ENCODE data around the gene TMEM271.
"Not testable (repeated sequence)": the region's sequence is repeated elsewhere in the genome, so short reads cannot be mapped to it uniquely, and the experiment has no call there.

The TMEM271 gene

DNA sequence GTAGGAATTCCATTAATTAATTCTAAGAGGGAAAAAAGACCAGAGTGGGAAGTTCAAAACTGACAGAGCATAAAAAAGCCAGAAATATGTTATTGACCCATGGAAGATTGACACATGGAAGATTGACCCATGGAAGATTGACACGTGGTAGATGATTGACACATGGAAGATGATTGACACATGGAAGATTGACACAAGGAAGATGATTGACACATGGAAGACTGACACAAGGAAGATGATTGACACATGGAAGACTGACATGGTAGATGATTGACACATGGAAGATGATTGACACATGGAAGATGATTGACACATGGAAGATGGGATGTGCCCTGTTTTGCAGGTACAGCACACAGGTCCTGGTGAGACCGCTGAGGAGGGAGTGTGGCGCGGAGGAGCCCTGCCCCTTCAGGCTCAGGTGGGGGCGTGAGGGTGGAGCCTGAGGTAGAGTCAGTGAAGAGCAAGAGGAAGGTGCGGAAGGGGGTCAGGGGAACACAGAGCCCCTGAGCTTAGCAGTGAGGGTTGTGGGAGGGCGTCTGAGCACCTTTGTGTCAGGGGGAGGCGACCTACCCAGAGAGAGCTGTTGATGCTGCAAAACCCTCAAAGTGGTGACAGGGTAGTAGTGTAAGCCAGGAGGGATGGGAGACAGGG lies 33.4 kb upstream of the TMEM271 start:
- FAIRE-seq: no peak

DNA sequence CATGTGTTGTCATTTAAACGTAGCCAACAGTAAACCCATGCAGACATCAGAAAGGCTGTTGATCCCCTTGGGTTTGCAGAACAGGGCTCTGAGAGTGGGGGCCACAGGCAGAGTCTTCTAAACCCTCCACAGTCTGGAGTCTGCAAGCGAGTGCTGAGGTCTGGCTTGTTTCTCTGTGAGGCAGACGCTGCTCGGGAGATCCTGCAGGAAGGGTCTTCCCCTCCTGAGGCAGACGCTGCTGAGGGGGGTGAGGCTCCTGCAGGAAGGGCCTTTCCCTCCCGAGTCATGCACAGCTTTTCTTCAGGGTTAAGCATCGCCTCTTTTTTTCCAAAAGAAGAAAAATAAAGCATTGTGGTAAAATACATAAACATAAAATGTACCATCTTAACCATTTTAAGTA lies 32.1 kb upstream of the TMEM271 start:
- FAIRE-seq: no peak

DNA sequence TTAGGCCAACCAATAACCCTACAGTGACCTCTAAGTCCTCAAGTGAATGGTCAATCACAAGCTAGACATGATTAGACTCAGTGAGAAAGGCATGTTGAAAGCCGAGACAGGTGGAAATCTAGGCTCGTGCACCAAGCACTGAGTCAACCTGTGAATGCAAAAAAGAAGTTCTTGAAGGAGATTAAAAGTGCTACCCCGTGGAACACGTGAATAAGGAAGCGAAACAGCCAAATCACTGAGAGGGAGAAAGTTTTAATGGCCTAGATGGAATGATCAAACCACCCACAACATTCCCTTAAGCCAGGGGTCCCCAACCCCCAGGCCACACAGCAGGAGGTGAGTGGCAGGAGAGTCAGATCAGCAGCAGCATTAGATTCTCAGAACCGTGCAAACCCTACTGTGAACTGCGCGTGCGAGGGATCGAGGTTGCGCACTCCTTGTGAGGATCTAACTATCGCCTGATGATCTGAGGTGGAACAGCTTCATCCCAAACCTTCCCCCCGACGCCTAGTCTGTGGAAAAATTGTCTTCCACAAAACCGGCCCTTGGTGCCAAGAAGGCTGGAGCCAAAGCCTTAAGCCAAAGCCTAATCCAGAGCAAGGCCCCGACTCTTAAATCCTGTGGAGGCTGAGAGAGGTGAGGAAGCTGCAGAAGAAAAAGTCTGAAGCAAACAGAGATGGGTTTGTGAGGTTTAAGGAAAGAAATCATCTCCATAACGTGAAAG lies 29.8 kb upstream of the TMEM271 start:
- no peak for FAIRE-seq

DNA sequence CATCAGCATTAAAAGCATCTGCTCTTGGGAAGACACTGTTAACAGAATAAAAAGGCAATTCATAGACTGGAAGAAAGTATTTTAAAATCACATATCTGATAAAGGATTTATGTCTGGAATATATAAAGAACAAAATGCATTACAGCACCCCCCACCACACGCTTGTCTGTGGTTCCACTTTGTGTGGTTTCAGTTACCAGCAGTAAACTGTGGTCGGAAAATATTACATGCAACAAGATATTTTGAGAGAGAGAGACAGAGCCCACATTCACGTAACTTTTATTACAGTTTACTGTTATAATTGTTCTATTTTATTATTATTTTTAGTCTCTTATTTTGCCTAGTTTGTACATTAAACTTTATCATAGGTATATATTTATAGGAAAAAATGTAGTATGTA lies 28.0 kb upstream of the TMEM271 start:
- FAIRE-seq: no peak

DNA sequence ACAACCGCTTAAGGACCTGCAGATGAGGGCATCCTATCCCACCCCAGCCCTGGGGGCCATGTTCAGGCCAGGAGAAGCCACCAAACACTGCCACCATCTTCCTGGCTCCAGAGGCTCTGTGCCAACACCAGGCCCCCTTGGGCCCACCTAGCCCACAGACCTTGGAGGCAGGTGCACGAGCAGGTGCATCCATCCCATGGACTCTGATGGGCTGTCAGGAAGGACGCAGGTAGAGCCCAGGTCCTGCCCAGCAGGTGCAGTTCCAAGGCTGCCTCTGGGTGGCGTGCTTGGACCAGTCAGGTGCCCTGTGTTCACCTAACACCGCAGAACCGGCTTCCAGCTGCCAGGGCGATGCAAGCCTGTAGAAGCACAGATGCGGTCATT lies 26.5 kb upstream of the TMEM271 start:
- no peak for FAIRE-seq

DNA sequence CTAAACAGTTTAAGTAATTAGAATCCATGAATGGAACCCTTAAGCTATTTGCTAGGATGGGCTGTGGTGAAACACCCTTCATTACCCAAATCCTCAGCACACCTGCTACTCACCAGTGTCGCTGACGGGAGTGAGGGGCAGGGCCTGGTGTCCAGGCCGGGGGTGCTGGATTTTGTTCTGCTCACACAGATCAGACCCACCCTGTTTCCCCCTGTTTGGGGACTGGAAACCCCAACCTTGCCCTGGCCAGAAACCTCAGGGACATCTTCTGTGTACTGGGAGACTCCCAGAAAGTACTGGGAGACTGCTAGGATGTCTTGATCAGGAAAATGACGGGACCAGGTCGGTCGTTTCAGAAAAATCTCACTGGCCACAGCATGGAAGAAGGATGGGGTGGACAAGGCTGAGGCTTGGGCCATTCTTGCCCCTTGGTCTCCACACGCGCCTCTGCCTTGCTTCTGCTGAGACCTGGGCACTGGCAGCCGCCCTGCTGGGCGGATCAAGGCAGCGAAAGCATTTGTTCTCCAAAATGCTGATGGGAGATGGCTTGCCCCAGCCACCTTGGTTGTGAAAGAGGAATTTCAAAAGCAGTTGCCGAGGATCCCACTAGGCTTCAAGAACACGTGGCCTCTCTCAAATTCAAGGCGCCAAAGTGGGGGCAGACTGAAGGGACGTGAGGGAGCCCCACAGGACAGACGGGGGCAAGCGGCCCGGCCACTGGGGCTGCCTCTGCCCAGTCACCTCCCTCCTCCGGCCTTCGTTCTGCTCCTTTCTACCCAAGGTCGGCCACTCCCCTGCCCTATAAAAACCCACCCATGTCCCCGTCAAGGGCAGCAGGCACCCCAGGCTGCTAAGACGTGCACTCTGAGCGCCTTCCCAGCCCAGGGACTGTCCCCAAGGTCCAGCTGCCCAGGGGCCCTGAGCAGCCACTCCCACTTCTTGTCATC lies 25.8 kb upstream of the TMEM271 start:
- no peak for FAIRE-seq

DNA sequence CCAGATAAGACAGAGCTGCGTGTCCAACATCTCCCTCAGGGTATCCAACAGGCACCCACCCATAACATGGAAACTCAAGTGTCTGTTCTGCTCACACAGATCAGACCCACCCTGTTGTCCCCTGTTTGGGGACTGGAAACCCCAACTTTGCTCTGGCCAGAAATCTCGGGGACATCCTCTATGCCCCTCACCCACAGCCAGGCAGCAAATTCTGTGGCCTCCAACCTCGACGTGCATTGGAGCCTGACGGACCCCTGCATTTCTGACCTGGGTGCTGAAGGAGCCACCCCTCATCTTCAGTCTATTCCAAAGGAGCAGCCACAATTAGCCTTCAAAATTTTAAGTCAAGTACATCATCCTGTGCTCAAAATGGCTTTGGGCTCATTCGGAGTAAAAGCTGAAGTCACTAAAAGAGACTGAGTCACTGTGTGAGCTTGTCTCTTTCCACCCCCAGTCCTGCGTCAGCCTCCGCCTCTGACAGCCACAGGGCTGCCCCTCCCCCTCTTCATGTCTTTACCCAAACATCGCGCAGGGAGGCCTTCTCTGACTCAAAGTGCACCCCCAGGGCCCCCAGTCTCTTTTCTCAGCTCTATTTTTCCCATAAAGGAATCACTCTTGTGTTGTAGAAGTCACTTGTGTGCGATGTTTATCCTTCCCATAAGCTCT lies 24.9 kb upstream of the TMEM271 start:
- no peak for FAIRE-seq

DNA sequence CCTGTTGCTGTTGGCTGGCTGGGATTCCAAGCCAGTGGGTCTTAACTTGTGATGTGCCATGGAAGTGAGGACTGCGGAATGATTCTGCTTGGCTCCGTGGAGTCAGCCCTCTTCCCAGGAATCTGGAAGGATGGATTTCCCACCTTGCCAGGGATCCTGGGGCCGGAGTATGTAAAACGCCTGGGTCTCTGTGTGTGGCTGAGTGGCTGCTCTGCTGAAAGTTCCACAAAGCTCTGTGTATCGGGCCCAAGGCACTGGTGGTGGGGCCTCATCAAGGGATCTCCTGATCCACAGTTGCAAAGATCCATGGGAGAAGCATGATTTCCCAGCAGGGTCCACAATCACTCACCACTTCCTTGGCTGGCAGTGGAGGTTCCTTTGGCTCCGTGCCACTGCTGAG lies 24.1 kb upstream of the TMEM271 start:
- no peak for FAIRE-seq

DNA sequence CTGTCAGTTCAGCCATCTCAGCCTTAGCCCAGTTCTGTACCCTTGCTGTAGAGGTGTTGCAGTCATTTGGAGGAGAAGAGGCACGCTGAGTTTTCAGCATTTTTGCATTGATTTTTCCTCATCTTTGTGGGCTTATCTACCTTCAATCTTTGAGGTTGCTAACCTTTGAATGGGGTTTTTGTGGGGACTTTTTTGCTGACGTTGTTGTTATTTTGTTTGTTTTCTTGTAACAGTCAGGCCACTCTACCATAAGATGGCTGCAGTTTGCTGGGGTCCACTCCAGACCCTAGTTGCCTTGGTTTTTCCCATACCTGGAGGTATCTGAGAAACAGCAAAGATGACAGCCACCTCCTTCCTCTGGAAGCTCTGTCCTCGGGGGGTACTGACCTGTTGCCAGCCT lies 22.8 kb upstream of the TMEM271 start:
- no peak for FAIRE-seq

DNA sequence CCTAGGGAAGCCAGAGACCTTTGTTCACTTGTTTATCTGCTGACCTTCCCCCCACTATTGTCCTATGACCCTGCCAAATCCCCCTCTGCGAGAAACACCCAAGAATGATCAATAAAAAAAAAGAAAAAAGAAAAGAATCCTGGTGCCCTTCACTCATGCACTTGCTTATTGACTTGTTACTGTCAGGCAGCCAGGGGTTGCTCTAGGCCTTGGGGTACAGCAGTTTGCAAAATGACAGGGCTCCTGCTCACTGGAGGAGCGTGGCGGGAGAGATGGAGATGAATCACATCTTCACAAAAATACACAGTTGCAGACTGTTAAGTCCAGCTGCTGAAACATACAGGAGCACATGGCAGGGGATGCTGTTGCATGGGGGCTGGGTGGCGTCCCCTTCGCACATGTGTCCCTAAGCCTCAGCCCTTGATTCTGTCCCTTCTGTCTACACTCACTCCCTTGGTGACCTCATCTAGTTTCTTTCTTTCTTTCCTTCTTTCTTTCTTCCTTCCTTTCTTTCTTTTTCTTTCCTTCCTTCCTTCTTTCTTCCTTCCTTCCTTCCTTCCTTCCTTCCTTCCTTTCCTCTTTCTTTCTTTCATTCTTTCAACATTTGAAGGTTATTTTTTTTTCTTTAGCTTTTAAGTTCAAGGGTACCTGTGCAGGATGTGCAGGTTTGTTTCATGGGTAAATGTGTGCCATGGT lies 16.9 kb upstream of the TMEM271 start:
- FAIRE-seq: no peak

DNA sequence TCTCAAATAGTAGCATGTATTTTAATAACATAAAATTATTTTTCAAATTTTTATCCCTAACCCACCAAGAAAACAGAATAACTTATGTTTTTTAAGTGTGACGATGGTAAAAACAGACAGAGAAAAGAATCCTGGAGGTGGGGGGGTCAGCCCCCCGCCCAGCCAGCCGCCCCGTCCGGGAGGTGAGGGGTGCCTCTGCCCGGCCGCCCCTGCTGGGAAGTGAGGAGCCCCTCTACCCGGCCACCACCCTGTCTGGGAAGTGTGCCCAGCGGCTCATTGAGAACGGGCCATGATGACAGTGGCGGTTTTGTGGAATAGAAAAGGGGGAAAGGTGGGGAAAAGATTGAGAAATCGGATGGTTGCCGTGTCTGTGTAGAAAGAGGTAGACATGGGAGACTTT lies 16.1 kb upstream of the TMEM271 start:
- FAIRE-seq: not testable (repeated sequence)

DNA sequence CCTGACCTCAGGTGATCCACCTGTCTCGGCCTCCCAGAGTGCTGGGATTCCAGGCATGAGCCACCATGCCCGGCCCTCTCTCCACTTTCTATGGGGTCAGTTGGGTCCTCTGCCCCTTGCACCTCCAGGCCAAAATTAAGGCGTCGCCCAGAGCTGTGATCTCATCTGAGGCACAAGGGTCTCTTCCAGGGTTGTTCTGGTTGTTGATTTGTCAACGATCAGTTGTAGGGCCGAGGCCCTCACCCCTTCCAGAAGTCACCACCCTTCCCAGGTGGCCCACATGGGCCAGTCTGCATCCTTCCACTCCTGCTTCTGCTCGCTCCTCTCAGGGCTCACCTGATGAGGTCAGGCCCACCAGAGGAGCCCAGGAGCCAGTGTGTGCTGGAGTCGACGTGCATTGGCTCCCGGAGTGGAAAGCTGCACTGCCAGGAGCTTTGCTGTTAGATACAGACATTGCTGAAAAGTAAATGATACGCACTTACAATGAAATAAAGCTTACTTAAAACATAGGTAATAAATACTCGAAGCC lies 14.3 kb upstream of the TMEM271 start:
- no peak for FAIRE-seq

DNA sequence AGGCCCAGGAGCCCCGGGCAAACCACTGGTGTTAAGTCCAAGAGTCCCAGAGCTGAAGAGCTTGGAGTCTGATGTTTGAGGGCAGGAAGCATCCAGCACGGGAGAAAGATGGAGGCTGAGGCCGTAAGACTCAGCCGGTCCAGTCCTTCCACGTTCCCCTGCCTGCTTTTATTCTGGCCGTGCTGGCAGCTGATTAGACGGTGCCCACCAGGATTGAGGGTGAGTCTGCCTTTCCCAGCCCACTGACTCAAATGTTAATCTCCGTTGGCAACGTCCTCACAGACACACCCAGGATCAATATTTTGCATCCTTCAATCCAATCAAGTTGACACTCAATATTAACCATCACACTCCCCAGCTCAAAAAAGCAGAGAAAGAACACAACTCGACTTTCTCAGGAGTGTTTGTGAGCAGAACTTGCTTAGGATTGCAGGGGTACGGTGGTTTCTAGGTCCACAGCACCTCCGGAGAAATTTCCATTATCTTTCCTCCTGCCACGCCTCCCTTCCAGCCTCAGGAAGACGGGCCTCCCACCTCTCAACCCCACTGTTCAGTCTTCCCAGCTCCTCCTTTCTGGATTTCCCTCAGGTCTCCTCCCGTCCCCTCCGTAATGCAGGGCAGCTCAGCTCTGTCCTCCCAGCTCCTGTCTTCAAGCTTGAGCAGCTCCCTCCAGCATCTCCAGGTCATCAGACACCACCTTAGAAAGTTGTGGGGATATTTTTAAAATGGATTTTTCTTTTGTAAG lies 13.3 kb upstream of the TMEM271 start:
- no peak for FAIRE-seq

DNA sequence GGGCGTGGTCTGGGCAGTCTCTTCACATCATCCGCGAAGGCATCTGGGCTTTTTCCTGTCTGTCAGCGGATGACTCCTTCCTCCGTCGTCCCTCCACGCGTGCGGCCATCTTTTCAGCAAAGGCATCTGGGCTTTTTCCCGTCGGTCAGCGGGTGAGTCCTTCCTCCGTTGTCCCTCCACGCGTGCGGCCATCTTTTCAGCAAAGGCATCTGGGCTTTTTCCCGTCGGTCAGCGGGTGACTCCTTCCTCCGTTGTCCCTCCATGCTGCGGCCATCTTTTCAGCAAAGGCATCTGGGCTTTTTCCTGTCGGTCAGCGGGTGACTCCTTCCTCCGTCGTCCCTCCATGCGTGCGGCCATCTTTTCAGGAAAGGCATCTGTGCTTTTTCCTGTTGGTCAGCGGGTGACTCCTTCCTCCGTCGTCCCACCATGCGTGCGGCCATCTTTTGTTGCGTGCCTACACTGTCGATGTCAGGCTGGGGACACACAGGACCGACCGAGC lies 12.3 kb upstream of the TMEM271 start:
- FAIRE-seq: no peak

DNA sequence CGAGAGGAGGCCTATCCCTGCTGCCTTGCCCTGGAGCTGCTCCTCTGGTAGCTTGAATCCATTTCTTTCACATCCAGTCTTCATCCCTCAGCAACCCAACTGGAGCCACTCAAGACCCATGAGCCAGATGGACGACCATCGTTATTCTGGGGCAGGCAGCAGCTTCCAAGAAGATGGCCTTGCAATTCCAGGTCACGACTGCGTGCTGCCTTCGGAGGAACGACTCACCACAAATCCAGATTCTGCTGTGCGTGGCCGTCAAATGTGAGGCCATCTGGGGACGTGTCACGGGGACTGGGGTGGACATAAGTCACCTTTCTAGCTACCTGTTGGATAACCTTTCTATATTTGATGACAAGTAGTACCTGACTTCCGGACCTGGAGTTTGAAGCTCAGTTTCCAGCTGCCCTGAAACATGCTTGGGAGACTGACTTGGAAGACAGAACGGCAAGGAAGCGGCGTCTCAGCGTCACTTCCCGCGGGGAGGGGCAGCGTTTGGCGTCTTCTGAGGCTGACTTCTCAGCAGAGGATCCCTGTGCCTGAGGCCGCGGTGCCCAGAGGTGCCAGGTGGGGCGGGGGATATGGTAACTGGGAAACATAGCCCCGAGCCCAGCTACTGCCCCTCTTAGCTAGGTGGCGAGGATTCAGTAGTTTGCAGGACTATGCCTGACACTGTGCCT lies 11.7 kb upstream of the TMEM271 start:
- FAIRE-seq: no peak

DNA sequence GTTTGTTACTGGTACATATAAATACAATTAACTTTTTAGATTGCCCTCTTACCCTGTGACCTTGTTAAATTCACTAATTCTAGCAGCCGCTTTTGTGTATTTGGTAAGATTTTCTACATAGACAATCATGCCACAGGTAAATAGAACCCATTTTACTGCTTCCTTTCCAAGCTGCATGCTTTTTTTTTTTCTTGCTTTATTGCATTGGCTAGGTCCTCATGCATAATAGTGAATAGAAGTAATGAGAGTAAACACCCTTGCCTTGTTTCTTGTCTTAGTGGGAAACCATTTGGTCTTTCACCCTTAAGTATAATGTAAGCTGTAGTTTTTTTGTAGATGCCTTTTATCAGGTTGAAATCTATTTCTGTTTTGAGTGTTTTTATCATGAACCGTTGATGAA lies 7.7 kb upstream of the TMEM271 start:
- FAIRE-seq: no peak

DNA sequence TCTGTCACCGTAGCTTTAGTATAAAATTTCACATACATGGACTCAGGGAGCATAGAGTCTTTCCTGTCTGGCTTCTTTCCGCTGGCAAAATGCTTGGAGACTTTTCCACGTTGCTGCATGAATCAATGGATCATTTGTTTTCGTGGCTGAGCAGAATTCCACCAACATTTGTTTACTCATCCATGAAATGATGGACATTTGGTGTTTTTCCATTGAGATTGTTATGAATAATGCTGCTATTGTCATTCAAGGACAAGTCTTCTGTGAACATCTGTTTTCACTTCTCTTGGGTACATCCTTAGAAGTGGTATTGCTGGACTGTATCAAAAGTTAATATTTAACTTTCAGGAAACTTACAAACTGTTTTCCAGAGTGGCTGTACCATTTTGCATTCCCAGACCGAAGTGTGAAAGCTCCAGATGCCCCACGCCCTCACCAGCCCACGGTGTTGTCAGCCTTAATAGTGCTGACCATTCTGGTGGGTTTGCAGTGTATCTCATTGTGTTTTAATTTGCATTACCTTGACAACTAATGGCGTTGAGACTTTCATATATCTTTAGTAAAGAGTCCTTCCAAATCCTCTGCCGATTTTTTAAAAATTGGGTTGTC lies 5.8 kb upstream of the TMEM271 start:
- FAIRE-seq: no peak

DNA sequence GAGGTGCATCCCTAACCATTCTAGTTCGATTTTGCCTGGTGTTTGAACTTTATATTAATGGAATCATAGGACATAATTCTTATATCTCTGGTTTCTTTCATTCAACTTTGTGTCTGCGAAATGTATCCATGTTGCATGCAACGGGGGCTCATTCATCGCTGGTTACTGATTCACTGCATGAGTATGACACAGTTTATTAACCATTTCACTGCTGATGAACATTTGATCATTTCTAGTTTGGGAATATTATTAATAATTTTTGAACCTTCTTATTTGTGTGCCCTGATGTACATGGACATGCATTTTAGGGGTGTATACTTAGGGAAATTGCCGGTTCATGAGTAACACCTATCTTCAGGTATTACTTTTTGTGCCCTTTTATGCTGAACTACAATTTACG lies 5.1 kb upstream of the TMEM271 start:
- FAIRE-seq: no peak

DNA sequence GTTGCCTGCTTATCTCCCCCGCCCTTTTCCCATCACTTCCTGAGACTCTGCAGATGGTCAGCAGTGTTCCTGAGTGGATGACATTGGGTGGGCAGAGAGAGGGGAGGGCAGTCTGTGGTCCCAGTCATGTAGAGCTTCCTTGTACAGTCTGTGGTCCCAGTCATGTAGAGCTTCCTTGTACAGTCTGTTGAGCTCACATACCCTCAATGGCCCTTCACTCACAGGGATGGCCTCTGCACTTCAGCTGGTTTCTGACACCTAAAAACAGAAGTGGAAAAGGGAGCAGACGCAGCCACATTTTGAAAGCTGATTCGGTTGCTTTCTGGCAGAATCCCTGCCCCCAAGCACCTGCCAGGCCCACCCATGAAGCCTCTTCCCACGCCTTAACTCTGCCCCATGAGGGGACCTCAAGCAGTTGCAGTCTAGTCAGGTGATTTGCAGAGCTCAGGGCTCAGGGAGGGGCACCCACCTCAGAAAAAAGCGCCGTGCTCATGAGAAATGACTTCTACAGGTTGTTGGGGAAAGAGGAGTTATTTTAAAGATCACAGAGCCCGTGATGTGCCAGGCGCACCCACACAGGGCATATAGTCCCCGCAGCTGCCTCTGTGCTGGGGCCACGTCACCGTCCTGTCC lies 3.6 kb upstream of the TMEM271 start:
- no peak for FAIRE-seq
